ENCODE data around the gene MAP2K6.
"Not testable (repeated sequence)": the region's sequence is repeated elsewhere in the genome, so short reads cannot be mapped to it uniquely, and the experiment has no call there.

MAP2K6 gene

GRCh38 chr17:69457603-69458002, 43.1 kb downstream of the MAP2K6 start:
- DNase-seq (ENCODE audit: low read depth in 3 of 3): no peak

GRCh38 chr17:69460963-69461922, 46.7 kb downstream of the MAP2K6 start:
- DNase-seq (ENCODE audit: low read depth in 3 of 3): no peak

GRCh38 chr17:69461951-69462369, 47.5 kb downstream of the MAP2K6 start:
- no peak for DNase-seq (ENCODE audit: low read depth in 3 of 3)

- DNase-seq (ENCODE audit: low read depth in 3 of 3): no peak
These were observed 48.4 kb downstream of the MAP2K6 start for GRCh38 chr17:69462882-69463281.

- no peak for DNase-seq (ENCODE audit: low read depth in 3 of 3)
These were observed 52.0 kb downstream of the MAP2K6 start for GRCh38 chr17:69466451-69466850.

- DNase-seq (ENCODE audit: low read depth in 3 of 3): no peak
These were observed 52.6 kb downstream of the MAP2K6 start for GRCh38 chr17:69466905-69467667.

- no peak for DNase-seq (ENCODE audit: low read depth in 3 of 3)
These were observed 53.7 kb downstream of the MAP2K6 start for GRCh38 chr17:69468207-69468606.

- DNase-seq (ENCODE audit: low read depth in 3 of 3): no peak
These were observed 56.2 kb downstream of the MAP2K6 start for GRCh38 chr17:69470702-69471101.

GRCh38 chr17:69471406-69471805, 56.9 kb downstream of the MAP2K6 start:
- no peak for DNase-seq (ENCODE audit: low read depth in 3 of 3)

GRCh38 chr17:69473841-69474831, 59.6 kb downstream of the MAP2K6 start:
- no peak for DNase-seq (ENCODE audit: low read depth in 3 of 3)

- no peak for DNase-seq (ENCODE audit: low read depth in 3 of 3)
These were observed 62.9 kb downstream of the MAP2K6 start for GRCh38 chr17:69477204-69477902.

- no peak for DNase-seq (ENCODE audit: low read depth in 3 of 3)
These were observed 63.4 kb downstream of the MAP2K6 start for GRCh38 chr17:69477903-69478266.

- no peak for DNase-seq (ENCODE audit: low read depth in 3 of 3)
These were observed 64.4 kb downstream of the MAP2K6 start for GRCh38 chr17:69478916-69479315.

- not testable (repeated sequence) for DNase-seq (ENCODE audit: low read depth in 3 of 3)
These were observed 65.3 kb downstream of the MAP2K6 start for GRCh38 chr17:69479756-69480155.

- no peak for DNase-seq (ENCODE audit: low read depth in 3 of 3)
These were observed 65.7 kb downstream of the MAP2K6 start for GRCh38 chr17:69480245-69480644.

GRCh38 chr17:69485251-69485661, 70.8 kb downstream of the MAP2K6 start:
- DNase-seq (ENCODE audit: low read depth in 3 of 3): no peak

- no peak for DNase-seq (ENCODE audit: low read depth in 3 of 3)
These were observed 71.6 kb downstream of the MAP2K6 start for GRCh38 chr17:69485901-69486643.

- DNase-seq (ENCODE audit: low read depth in 3 of 3): no peak
These were observed 72.5 kb downstream of the MAP2K6 start for GRCh38 chr17:69486779-69487637.

GRCh38 chr17:69489313-69489712, 74.8 kb downstream of the MAP2K6 start:
- DNase-seq (ENCODE audit: low read depth in 3 of 3): no peak
